ENCODE data around the gene ENTHD1. TPM values are rescaled to one million over a fixed set of nuclear protein-coding genes. Genes with fewer than 3 reads are reported as not detected.
"Not testable (repeated sequence)": the region's sequence is repeated elsewhere in the genome, so short reads cannot be mapped to it uniquely, and the experiment has no call there.

Gene ENTHD1
- total RNA-seq, 1 experiment from 2014 or later, result not detected

DNA sequence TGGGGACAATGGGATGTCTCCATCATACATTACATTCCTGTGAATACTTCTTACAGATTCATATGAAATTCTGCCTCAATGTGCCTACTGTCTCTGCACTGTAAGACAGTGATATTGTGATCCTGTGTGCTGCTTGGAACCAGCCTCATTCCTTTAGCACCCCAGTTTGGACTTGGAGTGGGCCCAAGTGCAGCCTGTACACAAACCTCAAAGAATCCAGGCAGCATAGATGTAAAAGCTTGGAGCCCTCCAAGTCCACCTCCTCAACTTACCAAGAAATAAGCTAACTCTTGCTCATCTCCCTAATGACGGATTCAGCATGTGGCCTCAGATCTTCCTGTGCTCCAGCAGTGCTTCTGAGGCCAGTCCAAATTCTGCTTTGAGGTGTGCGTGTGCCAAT is 31.7 kb upstream of the ENTHD1 start:
- DNase-seq (ENCODE audit: low spot score), result no peak

GRCh38 chr22:39924286-39924685 is 30.7 kb upstream of the ENTHD1 start:
- DNase-seq (ENCODE audit: low spot score), result no peak

- no peak for DNase-seq (ENCODE audit: low spot score)
Measured at GRCh38 chr22:39923696-39924095, 30.1 kb upstream of the ENTHD1 start.

DNA sequence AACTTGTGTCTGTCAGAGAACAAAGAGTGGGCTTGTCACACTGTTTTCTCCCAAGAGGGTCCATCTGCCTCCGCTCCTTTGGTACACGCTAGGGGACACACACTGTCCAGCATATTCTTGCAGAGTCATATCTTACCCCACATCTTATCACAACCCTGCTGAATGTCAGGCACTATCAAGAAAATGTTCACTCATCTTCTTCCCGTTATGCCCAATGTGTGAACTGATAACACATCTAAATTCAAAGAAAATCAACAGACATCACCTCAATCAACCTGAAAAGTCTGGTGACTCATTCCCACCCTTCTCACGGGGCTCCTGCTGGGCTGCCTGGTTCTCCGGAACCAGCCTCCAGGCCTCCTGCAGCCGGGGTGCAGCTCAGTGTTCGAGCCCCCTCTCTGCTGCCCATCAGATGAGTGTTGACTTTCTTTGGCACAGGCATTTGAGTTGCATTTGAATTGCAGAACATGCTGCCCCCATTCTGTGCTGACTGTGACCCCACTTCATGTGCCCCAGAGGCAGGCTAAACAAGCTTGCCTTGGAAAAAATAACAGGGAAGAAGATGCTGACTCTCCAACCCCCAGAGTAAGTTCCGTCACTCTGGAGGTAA is 26.7 kb upstream of the ENTHD1 start:
- no peak for DNase-seq (ENCODE audit: low spot score)

DNA sequence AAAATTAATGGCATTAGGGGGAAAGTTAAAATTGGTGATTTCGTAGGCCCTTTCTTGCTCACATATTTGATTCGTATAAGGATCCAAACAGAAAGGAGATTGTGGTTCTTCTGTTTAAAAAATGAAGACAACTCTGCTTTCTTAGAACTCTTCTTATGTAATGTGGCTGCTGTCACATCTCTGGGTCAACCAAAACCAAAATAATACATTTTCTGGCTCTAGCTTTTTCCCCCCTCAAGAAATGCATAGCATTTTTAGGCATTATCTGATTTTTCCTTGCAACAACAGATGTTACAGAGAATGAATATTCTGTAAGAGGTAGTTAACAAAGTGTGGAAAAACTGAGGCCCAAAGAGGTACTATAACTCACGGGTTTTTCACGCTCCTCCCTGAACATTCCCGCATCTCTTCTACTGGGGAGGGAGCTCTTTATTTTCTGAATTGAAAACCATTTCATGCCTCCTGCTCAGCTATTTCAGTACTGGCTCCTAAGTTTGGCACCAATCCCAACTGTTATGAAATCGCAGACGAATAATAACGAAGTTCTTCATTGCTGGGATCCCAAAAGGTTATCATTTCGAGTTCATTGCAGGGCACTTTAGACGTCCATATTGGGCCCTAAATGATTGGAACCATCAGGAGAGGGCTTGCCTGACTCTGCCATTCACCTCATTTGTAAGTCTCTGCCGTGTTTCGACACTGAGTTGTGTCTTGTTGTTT is 24.4 kb upstream of the ENTHD1 start:
- DNase-seq (ENCODE audit: low spot score), result no peak

DNA sequence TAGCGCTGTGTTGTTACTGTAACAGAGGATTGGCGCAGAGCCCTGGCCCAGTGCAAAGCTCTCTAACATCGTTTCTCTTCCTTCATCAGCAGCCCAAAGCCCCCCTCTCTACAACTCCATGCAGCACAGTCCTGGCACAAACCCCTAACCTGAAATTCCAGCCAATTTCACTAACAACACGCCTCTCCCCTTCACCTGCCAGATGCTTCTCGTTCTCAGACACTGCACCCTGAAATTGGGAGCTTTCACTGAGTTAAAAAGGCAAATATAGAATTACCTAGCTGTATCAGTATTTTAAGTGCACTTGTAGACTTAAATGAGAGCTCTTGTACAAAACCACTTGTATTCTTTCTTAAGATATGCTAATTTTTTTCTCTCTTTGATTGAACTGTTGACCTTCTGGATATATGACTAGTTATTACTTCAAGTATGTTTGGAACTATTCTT is 23.7 kb upstream of the ENTHD1 start:
- DNase-seq (ENCODE audit: low spot score), result no peak

- DNase-seq (ENCODE audit: low spot score), result no peak
Measured at GRCh38 chr22:39916496-39916895, 22.9 kb upstream of the ENTHD1 start.

DNA sequence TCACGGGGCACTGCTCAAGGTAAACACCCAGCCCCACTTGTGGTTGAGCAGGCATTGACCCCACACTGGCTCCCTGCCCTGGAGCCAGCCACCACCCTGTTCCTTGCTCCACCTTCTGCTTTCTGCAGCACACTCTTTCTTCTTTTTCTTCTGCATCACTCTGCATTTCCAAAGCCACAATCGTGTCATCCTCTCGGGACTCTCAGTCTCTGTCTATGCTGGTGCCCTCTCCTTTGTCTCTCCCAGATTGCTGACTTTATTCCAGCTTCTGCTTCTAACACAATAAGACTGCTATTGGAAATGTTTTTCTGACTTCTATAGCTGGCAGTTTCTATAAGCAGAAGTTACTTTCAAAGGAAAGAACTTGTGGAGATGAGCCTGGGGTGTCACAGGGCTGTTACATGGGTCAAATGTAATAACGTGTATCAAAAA is 21.8 kb upstream of the ENTHD1 start:
- DNase-seq (ENCODE audit: low spot score), result no peak

GRCh38 chr22:39914584-39914983 is 21.0 kb upstream of the ENTHD1 start:
- no peak for DNase-seq (ENCODE audit: low spot score)

DNA sequence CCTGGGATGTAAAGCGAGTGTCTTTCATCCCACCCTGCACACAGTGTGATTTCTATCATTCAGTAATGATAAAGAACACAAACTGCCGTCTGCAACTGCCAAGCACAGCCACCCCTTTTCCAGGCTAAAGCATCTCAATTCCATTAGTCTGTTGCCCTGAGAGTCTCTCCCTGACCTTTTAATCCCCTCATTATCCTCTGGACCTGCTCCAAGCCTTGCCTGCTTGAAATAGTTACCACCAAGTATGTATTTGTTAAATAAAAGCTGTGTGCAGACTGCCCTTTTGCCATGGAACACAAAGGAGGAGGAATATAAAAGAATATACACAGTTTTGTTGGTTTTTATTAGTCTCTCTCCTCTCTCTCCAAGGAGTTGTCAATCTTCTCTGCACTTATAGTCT is 20.3 kb upstream of the ENTHD1 start:
- DNase-seq (ENCODE audit: low spot score), result no peak

DNA sequence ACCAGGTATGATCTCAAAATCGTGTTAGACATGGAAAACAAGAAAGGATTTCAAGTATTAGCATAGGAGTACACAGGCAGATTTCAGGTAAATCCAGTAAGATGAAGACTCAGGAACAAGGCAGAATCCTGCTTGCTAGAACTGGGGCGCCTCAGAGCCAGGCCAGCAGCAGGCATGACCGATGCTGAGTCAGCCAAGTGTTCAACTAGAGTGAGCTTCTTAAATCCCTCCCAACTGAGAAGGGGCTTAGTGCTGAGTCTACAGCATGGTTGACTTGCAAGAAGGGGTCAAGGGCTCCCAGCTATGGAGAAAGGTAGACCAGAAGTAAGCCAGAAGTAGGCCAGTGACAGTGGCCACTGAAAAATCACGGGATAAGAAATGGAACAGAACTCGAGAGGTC is 19.8 kb upstream of the ENTHD1 start:
- DNase-seq (ENCODE audit: low spot score), result no peak

DNA sequence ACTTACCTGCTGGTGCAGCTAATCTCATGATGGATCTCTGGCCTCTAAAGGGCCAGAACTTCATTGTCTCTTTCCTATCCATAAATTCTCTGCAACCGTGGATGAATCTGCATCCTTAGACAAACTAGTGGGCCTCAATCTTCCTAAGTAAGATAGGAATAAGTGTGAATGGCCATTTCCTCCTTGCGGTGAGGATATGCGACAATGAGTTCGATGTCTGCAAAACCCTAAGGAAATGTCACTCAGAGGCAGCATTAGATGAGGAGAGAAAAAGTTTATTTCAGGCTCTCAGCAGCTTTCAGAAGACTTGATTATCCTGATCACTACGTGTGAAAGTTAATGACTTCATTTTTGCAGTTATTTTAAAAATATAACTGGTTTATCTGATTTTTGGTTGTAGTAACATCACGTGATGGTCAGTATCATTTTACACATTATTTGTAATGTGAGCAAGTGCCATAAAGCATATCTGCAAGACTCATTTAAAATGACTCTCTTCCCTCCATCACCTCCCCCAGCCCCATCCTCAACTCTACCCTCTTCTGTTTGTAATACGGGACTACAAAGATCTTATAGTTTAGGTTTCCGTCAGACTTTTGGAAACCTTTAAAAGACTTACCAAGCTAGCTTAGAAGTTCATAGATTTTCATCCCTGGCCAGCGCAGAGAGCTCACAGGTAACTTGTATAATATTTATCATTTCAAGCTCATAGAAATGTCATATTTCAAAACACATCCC is 17.5 kb upstream of the ENTHD1 start:
- DNase-seq (ENCODE audit: low spot score), result no peak

DNA sequence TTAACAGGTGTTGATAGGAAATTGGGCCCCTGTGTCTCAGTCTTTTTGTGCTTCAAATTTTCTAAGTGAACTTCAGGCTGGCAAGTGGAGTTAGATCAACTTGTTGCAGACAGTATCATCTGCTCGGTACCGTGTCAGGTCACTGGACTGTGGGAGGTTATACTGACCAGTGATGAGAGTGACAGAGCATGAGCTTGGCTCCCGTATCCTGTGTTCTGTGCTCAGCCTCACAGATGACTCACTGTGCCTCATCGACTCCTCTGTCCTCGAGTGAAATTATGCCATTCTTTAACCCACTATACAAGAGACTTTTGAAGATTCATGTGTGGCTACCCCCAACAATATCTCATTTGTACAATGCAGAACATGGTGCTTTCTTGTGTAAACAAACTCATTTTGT is 15.2 kb upstream of the ENTHD1 start:
- peak; percentile 2 for DNase-seq (ENCODE audit: low spot score)

DNA sequence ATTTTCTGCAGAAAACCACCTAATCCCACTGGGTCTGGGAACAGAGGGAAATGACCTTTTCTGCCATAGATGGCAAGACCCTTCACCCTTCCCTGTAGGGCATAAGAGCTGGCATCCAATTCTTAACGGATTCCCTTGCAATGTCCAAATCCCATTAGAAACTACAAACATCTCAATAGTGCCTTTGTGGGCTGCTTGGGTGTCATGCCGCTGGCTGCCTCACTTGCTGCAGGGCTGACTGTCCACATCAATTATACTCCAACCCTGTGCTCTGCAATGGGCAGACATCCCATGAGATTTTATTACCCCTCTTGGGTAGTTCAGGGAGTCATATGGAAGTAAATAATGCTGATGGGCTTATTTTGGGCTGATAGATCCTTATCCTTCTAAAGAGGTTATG is 14.6 kb upstream of the ENTHD1 start:
- no peak for DNase-seq (ENCODE audit: low spot score)

DNA sequence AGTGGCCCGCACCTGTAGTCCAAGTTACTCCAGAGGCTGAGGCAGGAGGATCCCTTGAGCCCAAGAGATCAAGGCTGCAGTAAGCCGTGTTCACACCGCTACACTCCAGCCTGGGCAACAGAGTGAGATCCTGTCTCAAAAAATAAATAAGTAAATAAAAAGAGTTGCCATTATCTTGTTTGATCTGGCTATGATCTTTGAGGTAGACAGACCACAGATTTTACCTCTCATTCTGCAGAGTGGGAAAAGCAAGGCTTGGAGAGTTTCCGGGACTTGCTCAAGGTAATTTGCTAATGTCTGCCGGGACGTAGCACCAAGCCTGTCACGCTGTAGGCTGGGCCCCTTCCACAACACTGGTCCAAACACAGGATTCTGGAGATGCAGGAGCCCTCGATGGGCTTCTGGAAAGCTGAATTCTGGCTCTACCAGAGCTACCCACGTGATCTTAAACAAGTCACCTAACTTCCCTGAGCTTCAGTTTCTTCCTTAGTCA is 14.1 kb upstream of the ENTHD1 start:
- DNase-seq (ENCODE audit: low spot score), result no peak

GRCh38 chr22:39907047-39907446 is 13.5 kb upstream of the ENTHD1 start:
- no peak for DNase-seq (ENCODE audit: low spot score)

DNA sequence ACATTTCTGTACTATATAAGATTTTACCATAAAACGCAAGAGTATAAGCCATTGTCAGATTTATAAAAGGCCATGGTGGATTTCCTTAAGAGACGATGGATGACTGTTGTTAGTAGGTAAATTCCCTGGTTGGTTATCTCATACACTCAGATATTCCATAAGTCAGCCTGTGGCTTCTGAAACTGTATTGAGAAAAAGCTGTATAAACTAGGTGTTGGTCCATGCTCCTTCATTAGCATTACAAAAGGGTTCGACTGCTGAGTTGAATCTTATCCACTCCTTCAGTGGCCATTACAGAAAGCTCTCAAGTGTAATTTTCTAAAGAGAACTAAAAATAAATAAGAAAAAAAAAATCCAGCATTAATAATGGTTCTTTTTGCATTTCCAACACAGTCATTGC is 12.6 kb upstream of the ENTHD1 start:
- no peak for DNase-seq (ENCODE audit: low spot score)

- no peak for DNase-seq (ENCODE audit: low spot score)
Measured at GRCh38 chr22:39905687-39906086, 12.1 kb upstream of the ENTHD1 start.

DNA sequence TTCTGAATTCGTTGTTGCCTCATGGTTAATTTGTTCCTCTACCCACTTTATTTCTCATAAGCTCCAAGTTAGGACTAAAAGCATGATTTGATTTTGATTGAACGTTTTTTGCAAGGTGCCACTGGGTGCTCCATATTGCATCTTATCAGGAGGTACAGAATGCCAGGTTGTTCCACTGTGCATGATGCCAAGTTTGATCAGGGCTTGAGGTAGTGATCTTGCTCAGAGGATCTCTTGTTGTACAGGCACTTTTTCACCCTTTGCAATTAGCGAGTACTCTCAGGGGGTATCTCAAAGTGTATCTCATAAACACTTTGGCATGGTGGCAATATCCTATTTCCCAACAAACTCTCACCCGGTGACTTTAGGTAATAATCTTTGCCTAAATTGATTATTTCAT is 11.3 kb upstream of the ENTHD1 start:
- no peak for DNase-seq (ENCODE audit: low spot score)

GRCh38 chr22:39904024-39904423 is 10.5 kb upstream of the ENTHD1 start:
- not testable (repeated sequence) for DNase-seq (ENCODE audit: low spot score)

GRCh38 chr22:39901565-39902146 is 8.1 kb upstream of the ENTHD1 start:
- DNase-seq (ENCODE audit: low spot score), result no peak
